Measurements from ENCODE around the gene PXMP4. TPM values are rescaled to one million over a fixed set of nuclear protein-coding genes. Genes with fewer than 3 reads are reported as not detected.

The PXMP4 gene
- total RNA-seq, 1 experiment from 2014 or later = 3.3 TPM

GRCh38 chr20:33736962-33737361, 16.9 kb upstream of the PXMP4 start:
- Mint-ChIP-seq H3K27me3 (ENCODE audit: low read depth) (peaks cover 10% of the 10 kb centered on the region), H3K4me3 (no peak overlapping the region), H3K36me3 (peaks cover 28% of the 10 kb centered on the region), H3K4me1 (peaks cover 22% of the 10 kb centered on the region), H3K27ac (no peak overlapping the region), H3K9me3 (peaks cover 26% of the 10 kb centered on the region)
- TF ChIP-seq USF2 (CRISPR knock-in tag; IDR thresholded peaks at IDR 0.05) (no peak), HMGA2 (CRISPR knock-in tag; IDR thresholded peaks at IDR 0.05) (peak; percentile 33; the same call in 1 of the 2 replicates), ZNF396 (CRISPR knock-in tag; IDR thresholded peaks at IDR 0.05; ENCODE audit: borderline replicate concordance) (no peak)
- no peak for ATAC-seq
- ChIA-PET CTCF (no interaction called here), POLR2A (no interaction called here)
- DNase-seq (ENCODE audit: low spot score) = no peak

- Mint-ChIP-seq H3K4me3 (peak overlapping the region; percentile 78), H3K27me3 (ENCODE audit: low read depth) (peaks cover 13% of the 10 kb centered on the region), H3K4me1 (peaks cover 25% of the 10 kb centered on the region), H3K36me3 (peaks cover 28% of the 10 kb centered on the region), H3K9me3 (peaks cover 26% of the 10 kb centered on the region), H3K27ac (peak overlapping the region; percentile 83)
- ATAC-seq (peak; percentile 2; the same call in 1 of the 2 replicates), DNase-seq (ENCODE audit: low spot score) (peak; percentile 19)
- TF ChIP-seq E2F1 (CRISPR knock-in tag; IDR thresholded peaks at IDR 0.05) (no peak), HMGA2 (CRISPR knock-in tag; IDR thresholded peaks at IDR 0.05) (no peak), ZNF281 (CRISPR knock-in tag; IDR thresholded peaks at IDR 0.05) (no peak), ERG (CRISPR knock-in tag; IDR thresholded peaks at IDR 0.05) (no peak), ZNF138 (CRISPR knock-in tag; conservative IDR thresholded peaks at IDR 0.05) (no peak), PREB (CRISPR knock-in tag; IDR thresholded peaks at IDR 0.05; ENCODE audit: borderline replicate concordance) (no peak), SP1 (CRISPR knock-in tag; conservative IDR thresholded peaks at IDR 0.05) (no peak), CREM (CRISPR knock-in tag; IDR thresholded peaks at IDR 0.05) (no peak), IRF1 (CRISPR knock-in tag; IDR thresholded peaks at IDR 0.05) (no peak), ZBTB21 (CRISPR knock-in tag; IDR thresholded peaks at IDR 0.05; ENCODE audit: borderline replicate concordance) (no peak), AR (CRISPR knock-in tag; IDR thresholded peaks at IDR 0.05) (no peak), ZNF396 (CRISPR knock-in tag; IDR thresholded peaks at IDR 0.05; ENCODE audit: borderline replicate concordance) (no peak), ZNF423 (CRISPR knock-in tag; IDR thresholded peaks at IDR 0.05) (no peak), OVOL2 (CRISPR knock-in tag; IDR thresholded peaks at IDR 0.05; ENCODE audit: borderline replicate concordance) (no peak), PRRX2 (CRISPR knock-in tag; IDR thresholded peaks at IDR 0.05) (no peak), GABPB1 (CRISPR knock-in tag; IDR thresholded peaks at IDR 0.05) (no peak), SMAD3 (CRISPR knock-in tag; IDR thresholded peaks at IDR 0.05; ENCODE audit: borderline replicate concordance) (no peak), SMAD4 (CRISPR knock-in tag; IDR thresholded peaks at IDR 0.05) (no peak), CBFB (CRISPR knock-in tag; IDR thresholded peaks at IDR 0.05; ENCODE audit: low read depth) (no peak)
- ChIA-PET POLR2A (interaction anchor here (0.7 kb wide), 1 partner anchor 206 kb away, joined by 3 read pairs; no protein-coding TSS in a partner anchor), CTCF (interaction anchor here (1.9 kb wide), 1 partner anchor 66 kb away, joined by 18 read pairs; the partner anchor contains the start of gene ACTL10)
Measured at GRCh38 chr20:33733654-33734576, 13.8 kb upstream of the PXMP4 start.

All from WTC11 (cell line).